Measurements from ENCODE around the gene PAX6. TPM values are rescaled to one million over a fixed set of nuclear protein-coding genes. Genes with fewer than 3 reads are reported as not detected.

PAX6 gene
- total RNA-seq, 2 donors from 2014 or later: 0.68 TPM; not detected in 1

DNA sequence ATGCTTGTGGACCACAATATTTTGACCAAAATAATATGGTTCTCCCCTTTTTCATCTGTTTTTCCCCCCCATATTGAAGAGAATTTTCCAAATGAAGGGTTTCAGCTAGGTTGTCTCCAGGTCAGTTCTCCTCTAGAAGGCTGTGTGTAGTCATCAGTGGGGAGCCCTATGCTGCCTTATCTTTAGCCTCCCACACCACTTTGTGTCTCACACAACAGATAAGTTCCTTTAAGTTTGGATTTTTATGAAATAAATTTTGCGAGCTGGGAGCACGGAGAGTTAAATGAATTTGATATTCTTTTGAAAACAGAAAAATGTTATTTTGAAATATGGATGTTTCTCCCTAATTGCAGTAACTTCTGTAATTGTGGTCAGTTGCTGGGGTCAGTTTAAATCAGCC is 28.9 kb downstream of the PAX6 start:
- Histone ChIP-seq H3K36me3 (peaks cover 2% of the 10 kb centered on the region), H3K27ac (no peak overlapping the region), H3K4me1 (ENCODE audit: control insufficient read depth in 1 of 2, low read depth in 2 of 2) (peaks cover 0 to 13% of the 10 kb centered on the region in 2 donors), H3K4me3 (no peak overlapping the region), H3K9me3 (no peaks in the 10 kb centered on the region), H3K27me3 (replicated peaks; ENCODE audit: insufficient read depth) (no peaks in the 10 kb centered on the region)
- TF ChIP-seq, protein P1, sequence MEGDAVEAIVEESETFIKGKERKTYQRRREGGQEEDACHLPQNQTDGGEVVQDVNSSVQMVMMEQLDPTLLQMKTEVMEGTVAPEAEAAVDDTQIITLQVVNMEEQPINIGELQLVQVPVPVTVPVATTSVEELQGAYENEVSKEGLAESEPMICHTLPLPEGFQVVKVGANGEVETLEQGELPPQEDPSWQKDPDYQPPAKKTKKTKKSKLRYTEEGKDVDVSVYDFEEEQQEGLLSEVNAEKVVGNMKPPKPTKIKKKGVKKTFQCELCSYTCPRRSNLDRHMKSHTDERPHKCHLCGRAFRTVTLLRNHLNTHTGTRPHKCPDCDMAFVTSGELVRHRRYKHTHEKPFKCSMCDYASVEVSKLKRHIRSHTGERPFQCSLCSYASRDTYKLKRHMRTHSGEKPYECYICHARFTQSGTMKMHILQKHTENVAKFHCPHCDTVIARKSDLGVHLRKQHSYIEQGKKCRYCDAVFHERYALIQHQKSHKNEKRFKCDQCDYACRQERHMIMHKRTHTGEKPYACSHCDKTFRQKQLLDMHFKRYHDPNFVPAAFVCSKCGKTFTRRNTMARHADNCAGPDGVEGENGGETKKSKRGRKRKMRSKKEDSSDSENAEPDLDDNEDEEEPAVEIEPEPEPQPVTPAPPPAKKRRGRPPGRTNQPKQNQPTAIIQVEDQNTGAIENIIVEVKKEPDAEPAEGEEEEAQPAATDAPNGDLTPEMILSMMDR (IDR thresholded peaks at IDR 0.05): no peak
- DNase-seq (ENCODE audit: low spot score) (no peak), ATAC-seq (ENCODE audit: insufficient number of reproducible peaks, low FRiP score, low read depth) (no peak)

GRCh38 chr11:31780480-31780971 is 30.6 kb downstream of the PAX6 start:
- no peak for ATAC-seq (ENCODE audit: insufficient number of reproducible peaks, low FRiP score, low read depth)
- H3K4me1 ChIP-seq (ENCODE audit: control insufficient read depth in 1 of 2, low read depth in 2 of 2): peaks cover 0 to 13% of the 10 kb centered on the region in 2 donors
- H3K4me3 ChIP-seq: no peak overlapping the region
- no peak overlapping the region for H3K27ac ChIP-seq
- DNase-seq (ENCODE audit: low spot score): no peak
- H3K36me3 ChIP-seq: no peaks in the 10 kb centered on the region
- TF ChIP-seq, protein P1 (IDR thresholded peaks at IDR 0.05): no peak
- H3K27me3 ChIP-seq (replicated peaks; ENCODE audit: insufficient read depth): no peaks in the 10 kb centered on the region
- H3K9me3 ChIP-seq: no peaks in the 10 kb centered on the region

DNA sequence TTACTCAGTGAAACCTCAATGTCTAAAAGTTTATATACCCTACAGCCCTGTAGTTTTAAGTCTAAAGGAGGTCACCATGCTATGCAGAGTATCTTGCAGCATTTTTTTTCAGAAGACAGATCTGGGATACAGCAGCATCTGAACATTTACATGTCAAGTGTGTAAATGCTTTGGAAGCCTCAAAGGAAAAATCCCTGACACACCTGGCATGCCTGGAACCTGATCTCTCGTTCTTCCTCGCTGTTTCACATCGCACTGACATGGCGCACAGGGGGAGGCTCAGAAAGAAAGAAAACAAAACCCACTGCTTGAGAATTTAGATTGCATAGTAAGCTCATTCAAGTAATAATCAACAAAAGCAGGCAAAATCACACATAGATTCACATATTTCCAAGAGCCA is 31.0 kb downstream of the PAX6 start:
- no peak overlapping the region for H3K4me3 ChIP-seq
- no peaks in the 10 kb centered on the region for H3K36me3 ChIP-seq
- no peaks in the 10 kb centered on the region for H3K9me3 ChIP-seq
- TF ChIP-seq, protein P1 (IDR thresholded peaks at IDR 0.05): no peak
- peaks cover 0 to 13% of the 10 kb centered on the region in 2 donors for H3K4me1 ChIP-seq (ENCODE audit: control insufficient read depth in 1 of 2, low read depth in 2 of 2)
- no peak overlapping the region for H3K27ac ChIP-seq
- DNase-seq (ENCODE audit: low spot score) (no peak), ATAC-seq (ENCODE audit: insufficient number of reproducible peaks, low FRiP score, low read depth) (no peak)
- H3K27me3 ChIP-seq (replicated peaks; ENCODE audit: insufficient read depth): no peaks in the 10 kb centered on the region

DNA sequence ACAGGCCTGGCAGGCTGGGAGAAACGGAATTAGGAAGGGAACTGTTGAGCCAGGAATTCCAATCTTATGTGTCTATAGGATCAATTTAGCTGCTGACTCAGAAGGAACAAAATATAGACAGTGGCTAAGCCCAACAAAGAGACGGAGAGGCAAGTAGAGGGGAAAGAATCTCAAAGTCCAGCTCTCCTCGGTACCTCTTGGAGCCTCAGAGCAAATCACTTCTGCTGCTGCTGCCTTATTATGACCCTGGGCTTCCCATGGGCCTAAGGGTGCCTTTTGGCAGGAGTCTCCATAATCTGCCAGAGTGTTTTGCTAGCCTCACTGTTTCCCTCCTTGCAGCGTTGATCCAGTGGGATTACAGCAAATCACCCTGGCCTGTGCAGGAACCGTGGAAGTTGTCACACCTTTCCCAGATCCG is 31.7 kb downstream of the PAX6 start:
- no peak overlapping the region for H3K4me3 ChIP-seq
- TF ChIP-seq, protein P1 (IDR thresholded peaks at IDR 0.05): no peak
- peaks cover 0 to 13% of the 10 kb centered on the region in 2 donors for H3K4me1 ChIP-seq (ENCODE audit: control insufficient read depth in 1 of 2, low read depth in 2 of 2)
- DNase-seq (ENCODE audit: low spot score): no peak
- no peaks in the 10 kb centered on the region for H3K36me3 ChIP-seq
- no peaks in the 10 kb centered on the region for H3K27me3 ChIP-seq (replicated peaks; ENCODE audit: insufficient read depth)
- ATAC-seq (ENCODE audit: insufficient number of reproducible peaks, low FRiP score, low read depth): no peak
- no peak overlapping the region for H3K27ac ChIP-seq
- H3K9me3 ChIP-seq: no peaks in the 10 kb centered on the region

- Histone ChIP-seq H3K4me1 (ENCODE audit: control insufficient read depth in 1 of 2, low read depth in 2 of 2) (no peaks in the 10 kb centered on the region), H3K4me3 (no peak overlapping the region), H3K27me3 (replicated peaks; ENCODE audit: insufficient read depth) (no peaks in the 10 kb centered on the region), H3K27ac (no peak overlapping the region), H3K9me3 (no peaks in the 10 kb centered on the region), H3K36me3 (no peaks in the 10 kb centered on the region)
- DNase-seq (ENCODE audit: low spot score) (no peak), ATAC-seq (ENCODE audit: insufficient number of reproducible peaks, low FRiP score, low read depth) (no peak)
- TF ChIP-seq, protein P1 (IDR thresholded peaks at IDR 0.05): no peak
Measured at GRCh38 chr11:31772412-31772811, 38.7 kb downstream of the PAX6 start.
